Stimulated activated CD4-positive, alpha-beta T cell treated with anti-CD3 and anti-CD28 coated beads, Interleukin-4, amount 100 ng/mL, for 1 hour (primary cell): Measurements from ENCODE around the gene PIGQ.

ENCODE experiments used
- DNase-seq: peaks from one replicate; pipeline ENCODE4 v3.0.0-alpha.2; 2020

Gene PIGQ

DNA sequence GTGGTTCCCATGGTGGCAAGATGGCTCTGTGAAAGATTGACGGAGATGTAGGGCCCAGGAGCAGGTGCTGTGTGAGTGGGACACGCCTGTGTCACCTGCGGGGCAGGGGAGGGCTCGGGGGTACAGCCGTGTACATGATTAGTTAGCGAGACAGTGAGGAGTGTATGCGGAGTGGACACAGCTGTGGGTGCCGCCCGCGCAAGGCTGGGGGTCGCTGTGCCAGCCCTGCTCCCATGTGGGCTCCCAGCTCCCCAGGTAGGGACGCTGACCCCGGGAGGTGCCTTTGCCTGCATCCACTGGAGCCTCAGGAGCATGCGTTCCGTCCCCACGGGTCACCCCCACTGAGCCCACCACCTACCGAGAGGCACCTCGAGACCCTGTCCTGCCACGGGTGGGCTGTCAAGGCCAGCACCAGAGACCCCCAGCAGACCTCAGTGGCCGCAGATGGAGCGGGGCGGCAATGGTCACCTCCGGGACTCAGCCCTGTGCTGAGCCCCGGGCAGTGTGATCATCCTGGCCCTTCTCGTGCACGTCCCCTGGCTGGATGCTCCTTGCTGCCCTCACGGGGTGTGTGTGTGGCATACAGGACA, 34.8 kb upstream of the PIGQ start:
- no peak for DNase-seq

DNA sequence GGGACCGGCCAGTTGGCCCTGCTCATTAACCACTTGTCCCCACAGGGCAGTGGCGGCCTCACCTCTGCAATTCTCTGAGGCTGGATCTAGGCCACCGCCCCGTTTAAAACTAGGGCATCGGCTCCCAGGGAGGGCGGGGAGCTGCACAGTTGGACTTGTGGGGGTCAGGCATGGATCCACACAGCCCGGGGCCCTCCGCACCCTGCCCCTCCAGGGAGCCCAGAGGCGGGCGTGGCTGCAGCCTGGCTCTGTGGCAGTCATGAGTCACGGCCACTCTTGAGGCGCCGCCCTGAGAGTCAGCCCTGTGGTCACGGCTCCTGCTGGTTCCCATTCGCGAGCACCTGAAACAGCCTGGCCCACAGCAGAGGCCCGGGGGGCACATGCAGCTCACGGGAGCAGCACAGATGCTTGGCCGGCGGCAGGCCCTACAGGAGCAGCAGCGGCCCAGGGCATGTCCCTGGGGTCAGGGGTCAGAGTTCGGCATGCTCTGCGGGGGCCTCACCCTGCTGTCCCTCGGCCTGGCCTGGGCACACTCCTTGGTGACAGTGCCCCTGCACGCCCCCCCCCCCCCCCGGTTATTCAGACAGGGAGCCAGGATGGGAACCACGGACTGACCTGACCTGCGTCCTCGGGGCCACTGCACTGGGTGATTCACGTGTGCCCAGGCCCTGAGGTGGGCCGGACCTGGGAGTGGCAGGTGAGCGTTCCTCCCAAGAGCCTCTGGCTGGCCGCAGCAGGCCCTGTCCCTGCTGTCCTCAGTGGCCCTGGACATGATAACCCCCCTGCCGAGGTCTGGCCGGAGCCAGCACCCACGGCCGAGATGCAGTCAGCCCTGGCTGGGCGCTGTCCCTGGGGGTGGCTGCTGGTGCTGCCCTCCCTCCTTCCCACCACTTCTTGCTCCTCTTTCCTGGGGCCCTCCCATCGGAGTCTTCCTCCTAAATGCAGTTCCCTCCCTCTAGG, 34.0 kb upstream of the PIGQ start:
- DNase-seq: no peak

GRCh38 chr16:536746-537145, 33.0 kb upstream of the PIGQ start:
- DNase-seq: no peak

DNA sequence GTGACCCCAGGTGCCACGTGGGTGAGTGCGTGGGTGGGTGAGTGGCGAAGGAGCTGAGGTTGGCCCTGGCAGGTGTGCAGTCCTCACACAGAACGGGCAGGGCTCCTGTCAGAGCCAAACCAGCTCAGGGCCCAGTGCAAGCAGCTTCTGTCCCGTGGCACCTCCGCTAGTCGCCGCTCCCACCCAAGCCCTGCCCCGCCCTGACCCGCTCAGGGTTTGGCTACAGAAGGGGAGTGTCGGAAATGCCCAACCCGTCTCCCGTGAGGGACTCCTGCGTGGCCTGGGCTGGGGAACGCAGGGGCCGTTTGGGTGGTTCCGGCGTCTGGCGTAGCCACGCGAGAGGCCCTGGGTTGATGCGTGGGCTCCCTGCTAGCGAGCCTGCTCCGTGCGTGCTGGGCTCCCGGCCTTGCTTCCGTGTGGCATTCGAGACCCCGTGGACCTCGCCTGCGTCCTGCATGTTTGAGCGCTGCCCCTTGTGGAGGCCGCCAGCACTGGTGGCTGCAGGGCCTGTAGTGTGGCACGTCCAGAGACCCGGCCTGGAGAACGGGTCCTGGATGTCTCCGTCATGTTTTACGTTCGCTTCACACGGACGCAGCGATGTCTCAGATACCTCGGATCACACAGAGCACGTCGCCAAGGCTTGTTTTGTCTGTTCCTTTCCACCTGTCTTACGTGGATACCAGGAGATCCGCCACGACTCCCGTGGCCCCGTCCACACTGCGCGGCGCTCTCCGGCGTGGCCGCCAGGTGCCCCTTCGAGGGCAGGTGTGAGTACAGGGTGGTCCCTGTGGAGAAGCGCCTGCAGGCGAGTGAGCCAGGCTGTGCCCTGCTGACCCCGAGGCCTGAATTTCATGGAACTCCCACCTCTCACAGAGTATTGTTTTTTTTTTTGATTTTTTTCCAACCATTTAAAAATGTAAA, 32.1 kb upstream of the PIGQ start:
- no peak for DNase-seq

DNA sequence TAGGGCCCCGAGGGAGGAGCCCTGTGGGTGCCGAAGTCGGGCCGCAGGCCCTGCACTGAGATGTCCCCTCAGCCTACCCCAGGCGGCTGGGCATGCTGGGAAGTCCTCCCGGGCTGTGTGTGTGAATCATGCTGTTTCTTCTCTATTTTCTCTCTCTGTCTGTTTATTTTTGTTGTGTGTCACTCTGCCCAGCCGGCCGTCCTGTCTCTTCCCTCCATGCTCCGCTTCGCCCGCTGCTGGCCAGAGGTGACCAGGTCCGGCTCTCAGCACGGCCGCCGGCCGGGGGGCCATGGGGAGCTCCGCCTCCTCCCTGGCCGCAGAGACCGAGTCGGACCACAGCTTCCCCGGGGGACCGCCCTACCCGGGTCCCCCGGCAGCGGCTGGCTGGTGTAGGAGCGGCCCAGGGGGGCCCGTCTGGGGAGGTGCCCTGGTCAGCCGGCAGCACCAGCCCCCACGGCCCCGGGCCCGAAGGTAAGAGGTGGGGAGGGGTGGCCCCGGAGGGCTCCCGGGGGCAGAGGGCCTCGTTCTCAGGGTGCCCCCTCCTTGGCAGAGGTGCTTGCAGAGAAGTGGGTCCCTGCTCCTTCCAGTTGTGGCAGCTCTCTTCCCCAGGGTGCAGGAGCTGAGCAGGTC, 29.8 kb upstream of the PIGQ start:
- DNase-seq: no peak

DNA sequence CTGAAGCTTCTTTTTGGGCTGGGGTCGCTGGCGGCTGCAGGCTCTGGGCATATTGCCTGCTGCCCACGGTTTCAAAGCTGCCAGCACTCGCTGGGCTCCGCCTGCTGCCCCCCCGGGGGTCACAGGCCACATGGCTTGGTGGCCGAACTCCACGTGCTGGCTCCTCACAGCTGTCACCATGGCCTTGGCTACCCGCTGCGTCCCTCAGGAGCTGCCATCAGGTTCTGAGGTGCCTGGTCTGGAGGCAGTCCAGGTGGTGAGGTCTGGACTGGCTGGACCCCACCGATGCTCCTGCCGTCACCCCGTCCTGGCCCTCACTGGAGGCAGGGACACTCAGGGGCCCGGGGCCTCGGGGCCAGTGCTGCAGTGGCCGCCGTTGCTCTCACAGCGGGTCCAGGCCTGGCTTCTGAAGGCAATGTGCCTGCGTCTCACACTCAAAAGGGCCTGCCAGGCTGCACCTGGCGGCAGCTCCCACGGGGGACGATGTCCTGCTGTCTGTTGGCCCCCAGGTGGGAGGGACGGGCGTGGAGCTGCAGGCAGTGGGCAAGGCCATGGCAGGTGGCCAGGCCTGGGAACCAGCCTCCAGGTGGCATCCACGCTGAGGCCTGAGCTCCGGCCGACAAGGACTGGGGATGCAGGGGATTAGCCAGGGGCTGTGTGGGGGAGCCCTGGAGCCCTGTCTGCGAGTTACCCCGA, 29.0 kb upstream of the PIGQ start:
- DNase-seq: no peak

- no peak for DNase-seq
Measured at GRCh38 chr16:543301-544164, 26.2 kb upstream of the PIGQ start.

DNA sequence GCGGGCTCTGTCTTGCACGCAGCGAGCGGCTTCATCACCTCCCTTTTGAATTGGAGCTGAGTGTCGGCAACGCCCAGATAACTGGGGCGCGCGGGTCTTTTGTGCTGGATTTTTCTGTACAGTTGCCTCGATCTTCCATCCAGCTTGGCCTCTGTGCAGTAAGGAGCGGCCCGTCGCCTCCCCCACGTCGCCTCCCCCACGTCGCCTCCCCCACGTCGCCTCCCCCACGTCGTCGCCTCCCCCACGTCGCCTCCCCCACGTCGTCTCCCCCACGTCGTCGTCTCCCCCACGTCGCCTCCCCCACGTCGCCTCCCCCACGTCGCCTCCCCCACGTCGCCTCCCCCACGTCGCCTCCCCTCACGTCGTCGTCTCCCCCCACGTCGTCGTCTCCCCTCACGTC, 25.3 kb upstream of the PIGQ start:
- no peak for DNase-seq

DNA sequence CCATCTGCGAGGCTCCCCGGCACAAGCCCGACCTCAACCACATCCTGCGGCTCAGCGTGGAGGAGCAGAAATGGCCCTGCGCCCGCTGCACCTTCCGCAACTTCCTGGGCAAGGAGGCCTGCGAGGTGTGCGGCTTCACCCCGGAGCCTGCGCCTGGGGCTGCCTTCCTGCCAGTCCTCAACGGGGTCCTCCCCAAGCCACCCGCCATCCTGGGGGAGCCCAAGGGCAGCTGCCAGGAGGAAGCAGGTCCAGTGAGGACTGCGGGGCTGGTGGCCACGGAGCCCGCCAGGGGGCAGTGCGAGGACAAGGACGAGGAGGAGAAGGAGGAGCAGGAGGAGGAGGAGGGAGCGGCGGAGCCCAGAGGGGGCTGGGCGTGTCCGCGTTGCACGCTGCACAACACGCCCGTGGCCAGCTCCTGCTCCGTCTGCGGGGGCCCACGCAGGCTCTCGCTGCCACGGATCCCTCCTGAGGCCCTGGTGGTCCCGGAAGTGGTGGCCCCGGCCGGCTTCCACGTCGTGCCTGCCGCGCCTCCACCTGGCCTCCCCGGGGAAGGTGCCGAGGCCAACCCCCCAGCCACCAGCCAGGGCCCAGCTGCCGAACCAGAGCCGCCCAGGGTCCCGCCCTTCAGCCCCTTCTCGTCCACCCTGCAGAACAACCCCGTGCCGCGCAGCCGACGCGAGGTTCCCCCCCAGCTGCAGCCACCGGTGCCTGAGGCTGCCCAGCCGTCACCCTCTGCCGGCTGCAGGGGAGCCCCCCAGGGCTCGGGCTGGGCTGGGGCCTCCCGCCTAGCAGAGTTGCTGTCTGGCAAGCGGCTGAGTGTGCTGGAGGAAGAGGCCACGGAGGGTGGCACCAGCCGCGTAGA, 22.6 kb upstream of the PIGQ start:
- DNase-seq: peak; percentile 66

- DNase-seq: no peak
Measured at GRCh38 chr16:548586-548985, 21.2 kb upstream of the PIGQ start.

GRCh38 chr16:549544-550263, 20.1 kb upstream of the PIGQ start:
- no peak for DNase-seq

GRCh38 chr16:551210-551609, 18.6 kb upstream of the PIGQ start:
- DNase-seq: no peak

DNA sequence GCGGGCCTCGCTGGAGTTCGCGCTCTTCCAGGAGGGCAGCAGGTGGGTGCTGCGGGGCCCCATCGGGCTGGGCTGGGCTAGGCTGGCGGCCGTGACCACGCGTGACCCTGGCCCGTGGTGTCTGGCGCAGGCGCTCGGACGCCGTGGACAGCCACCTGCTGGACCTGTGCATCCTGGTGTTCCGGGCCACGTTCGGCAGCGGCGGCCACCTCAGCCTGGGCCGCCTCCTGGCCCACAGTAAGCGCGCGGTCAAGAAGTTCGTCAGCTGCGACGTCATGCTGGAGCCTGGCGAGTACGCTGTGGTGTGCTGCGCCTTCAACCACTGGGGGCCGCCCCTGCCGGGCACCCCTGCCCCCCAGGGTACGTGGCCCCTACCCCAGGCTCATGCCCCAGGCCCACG, 17.6 kb upstream of the PIGQ start:
- DNase-seq: no peak

- DNase-seq: no peak
Measured at GRCh38 chr16:553601-554296, 16.0 kb upstream of the PIGQ start.

DNA sequence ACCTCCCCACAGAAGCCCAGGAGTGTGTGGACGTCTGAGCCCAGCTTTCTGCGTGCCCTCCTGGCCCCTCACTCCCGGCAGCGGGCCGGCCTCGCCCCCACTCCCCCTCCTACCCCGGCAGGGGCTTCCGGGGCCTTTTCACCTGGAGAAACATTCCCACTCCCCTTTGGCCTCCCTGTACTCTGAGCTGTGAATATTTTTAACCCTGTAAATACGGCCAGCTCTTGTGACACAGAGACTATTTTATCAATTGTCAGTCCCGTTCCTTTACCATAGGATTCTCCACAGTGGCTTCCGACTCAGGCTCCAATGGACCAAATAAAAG, 15.5 kb upstream of the PIGQ start:
- no peak for DNase-seq

DNA sequence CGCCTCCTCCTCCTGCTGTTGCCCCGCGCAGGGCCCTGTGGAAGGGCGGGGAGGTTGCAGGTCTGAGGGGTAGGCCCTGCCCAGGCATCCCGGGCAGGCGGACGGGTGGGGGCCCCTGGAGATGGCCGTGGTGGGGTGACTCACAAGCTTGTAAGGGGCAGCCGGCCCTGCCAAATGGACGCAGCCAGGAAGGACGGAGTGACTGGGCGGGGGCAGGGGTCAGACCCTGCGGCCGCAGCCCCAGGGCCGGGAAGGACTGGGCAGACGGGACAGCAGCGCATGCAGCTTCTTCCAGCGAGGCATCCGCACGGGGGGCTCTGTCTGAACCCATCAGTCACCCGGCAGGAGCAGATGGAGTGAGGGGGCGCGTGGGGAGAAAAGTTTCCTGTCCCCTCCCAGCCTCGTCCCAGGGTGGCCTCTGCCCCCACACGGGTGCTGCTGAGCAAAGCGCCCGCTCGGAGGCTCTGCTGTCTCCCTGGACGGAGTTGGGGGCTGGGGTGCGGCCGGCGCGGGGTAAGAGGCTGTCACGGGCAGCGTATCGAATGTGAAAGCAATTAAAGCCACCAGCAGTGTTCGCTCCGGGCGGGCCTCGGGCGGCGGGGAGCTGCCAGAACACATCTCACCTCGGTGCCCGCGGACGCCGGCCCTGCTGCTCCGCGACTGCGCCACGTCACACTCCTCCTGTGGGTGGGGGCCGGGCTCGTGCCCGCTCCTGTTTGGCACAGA, 15.0 kb upstream of the PIGQ start:
- no peak for DNase-seq

DNA sequence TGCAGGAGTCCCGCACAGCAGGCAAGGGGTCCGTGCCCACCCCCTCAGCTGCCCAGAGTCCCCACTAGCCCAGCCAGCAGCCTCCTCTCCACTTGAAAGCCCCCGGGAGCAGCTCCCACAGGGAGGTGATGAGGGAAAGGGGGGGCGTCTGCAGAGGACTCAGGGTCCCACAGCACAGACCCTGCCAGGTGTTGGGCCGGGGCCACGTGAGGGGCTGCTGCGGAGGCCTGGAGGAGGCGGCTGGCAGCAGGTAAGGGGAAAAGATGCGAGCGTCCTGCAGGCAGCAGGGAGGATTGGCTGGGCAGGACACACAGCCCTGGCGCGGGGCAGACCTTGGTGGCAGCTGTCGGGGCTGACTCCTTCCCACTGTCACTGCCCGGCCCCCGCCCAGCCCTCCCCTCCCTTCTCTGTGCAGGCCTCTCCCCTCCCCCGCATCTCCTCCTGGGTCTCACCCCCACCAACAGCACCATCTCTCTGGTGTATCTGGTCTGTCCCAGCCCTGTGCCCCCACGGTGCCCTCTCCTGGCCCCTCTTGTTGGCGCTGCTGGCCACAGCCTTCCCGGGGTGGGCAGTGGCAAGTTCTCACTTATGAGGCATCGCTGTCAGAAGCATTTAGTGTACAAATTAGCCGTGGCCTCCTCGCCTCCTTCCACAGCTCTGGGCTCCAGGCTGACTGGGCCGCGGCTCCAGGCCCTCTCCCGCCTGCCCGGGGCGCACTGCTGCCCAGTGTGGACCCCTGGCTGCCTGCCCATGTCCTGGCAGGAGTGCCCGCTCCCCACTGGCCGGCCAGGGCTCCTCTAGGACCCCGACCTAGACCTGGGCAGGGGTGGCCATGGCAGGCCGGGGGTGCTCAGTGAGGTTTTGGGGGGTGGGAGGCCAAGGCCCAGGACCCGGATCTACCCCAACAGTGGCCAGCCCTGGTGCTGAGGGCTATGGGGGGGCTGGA, 14.0 kb upstream of the PIGQ start:
- no peak for DNase-seq
